K562 (cell line): Measurements from ENCODE around the gene ASCL2. TPM values are rescaled to one million over a fixed set of nuclear protein-coding genes. Genes with fewer than 3 reads are reported as not detected.
A peak's percentile ranks its signal among the peaks of the same experiment; 100 is the strongest.

Experiments used
- JUN ChIP-seq, 2 experiments: sonication (generic) in 1 of 2; formaldehyde crosslinking in 1 of 2; IDR thresholded peaks; 2 replicates each; pipeline versions ENCODE4 v1.6.1 to v1.8.0; 2012 to 2022; ENCODE audit warnings: borderline replicate concordance in 2 of 2, mild to moderate bottlenecking in 2 of 2, improper control_type of control experiment in 1 of 2, low read depth in 1 of 2, low read length in 1 of 2, missing genetic modification reagents in 1 of 2
- MAZ ChIP-seq, 2 experiments: fragments of 450-650 bp in 1 of 2; sonication (generic) in 1 of 2; formaldehyde crosslinking; IDR thresholded peaks in 1 of 2; conservative IDR thresholded peaks in 1 of 2; 2 replicates each; pipeline versions ENCODE4 v1.4.0 to v1.5.0; 2020; ENCODE audit warnings: mild to moderate bottlenecking in 1 of 2, missing genetic modification reagents in 1 of 2
- RB1 ChIP-seq: fragments of 450-650 bp; IDR thresholded peaks from 2 replicates; pipeline ENCODE4 v1.6.1; 2017; ENCODE audit warnings: low read depth, mild to moderate bottlenecking
- ZNF212 ChIP-seq: fragments of 450-650 bp; formaldehyde crosslinking; IDR thresholded peaks from 2 replicates; pipeline ENCODE4 v1.4.0; 2020; ENCODE audit warnings: mild to moderate bottlenecking
- ZNF232 ChIP-seq: sonication (generic); formaldehyde crosslinking; IDR thresholded peaks from 2 replicates; pipeline ENCODE4 v1.8.0; 2022; ENCODE audit warnings: mild to moderate bottlenecking, missing genetic modification reagents
- ZNF311 ChIP-seq: fragments of 250-450 bp; sonication (Bioruptor Pico); IDR thresholded peaks from 2 replicates; pipeline ENCODE4 v1.4.0; 2020; ENCODE audit warnings: mild to moderate bottlenecking, moderate library complexity
- polyA plus RNA-seq, 8 experiments: library from polyadenylated mRNA; depleted of rRNA in 4 of 8; stranded (reverse) in 5 of 8; unstranded in 3 of 8; fragments of >200 nt; fragmentation: Nextera tagmentation in 2 of 8; fragmentation: Illumina TruSeq in 1 of 8; extraction: Ambion mirVana in 2 of 8; extraction: Trizol in 1 of 8; gene quantifications; 2 replicates each; pipeline versions ENCODE4 v1.2.1 to v1.2.3, GENCODE V29; 2011 to 2014; ENCODE audit warnings: inconsistent platforms in 1 of 8, missing spikeins in 1 of 8
- total RNA-seq, 7 experiments: library from RNA; depleted of rRNA in 6 of 7; stranded (reverse); fragments of >200 nt in 6 of 7; fragmentation: Illumina TruSeq in 2 of 7; extraction: Trizol in 2 of 7; gene quantifications; 2 replicates each; pipeline versions ENCODE4 v1.2.1 to v1.2.3, GENCODE V29; 2011 to 2021; ENCODE audit warnings: low replicate concordance in 1 of 7
- TF ChIP-seq, protein P1 (sequence below): sonication (generic); formaldehyde crosslinking; IDR thresholded peaks from 2 replicates; pipeline ENCODE4 v1.8.0; 2022; ENCODE audit warnings: mild to moderate bottlenecking, missing genetic modification reagents
- TF ChIP-seq, protein P2 (sequence below): fragments of 450-650 bp; IDR thresholded peaks from 2 replicates; pipeline ENCODE4 v1.6.1; 2016; ENCODE audit warnings: mild to moderate bottlenecking, moderate library complexity
- TF ChIP-seq, protein P3 (sequence below): sonication (generic); formaldehyde crosslinking; IDR thresholded peaks from 2 replicates; pipeline ENCODE4 v1.8.1; 2023; ENCODE audit warnings: mild to moderate bottlenecking, missing genetic modification reagents

Gene ASCL2
- total and polyA plus RNA-seq, 9 of the 15 experiments (the other 6 are each of a cell fraction or from before 2014, with no cell fraction given), result 0.11 to 1.4 (median 0.36) TPM; not detected in 2

DNA sequence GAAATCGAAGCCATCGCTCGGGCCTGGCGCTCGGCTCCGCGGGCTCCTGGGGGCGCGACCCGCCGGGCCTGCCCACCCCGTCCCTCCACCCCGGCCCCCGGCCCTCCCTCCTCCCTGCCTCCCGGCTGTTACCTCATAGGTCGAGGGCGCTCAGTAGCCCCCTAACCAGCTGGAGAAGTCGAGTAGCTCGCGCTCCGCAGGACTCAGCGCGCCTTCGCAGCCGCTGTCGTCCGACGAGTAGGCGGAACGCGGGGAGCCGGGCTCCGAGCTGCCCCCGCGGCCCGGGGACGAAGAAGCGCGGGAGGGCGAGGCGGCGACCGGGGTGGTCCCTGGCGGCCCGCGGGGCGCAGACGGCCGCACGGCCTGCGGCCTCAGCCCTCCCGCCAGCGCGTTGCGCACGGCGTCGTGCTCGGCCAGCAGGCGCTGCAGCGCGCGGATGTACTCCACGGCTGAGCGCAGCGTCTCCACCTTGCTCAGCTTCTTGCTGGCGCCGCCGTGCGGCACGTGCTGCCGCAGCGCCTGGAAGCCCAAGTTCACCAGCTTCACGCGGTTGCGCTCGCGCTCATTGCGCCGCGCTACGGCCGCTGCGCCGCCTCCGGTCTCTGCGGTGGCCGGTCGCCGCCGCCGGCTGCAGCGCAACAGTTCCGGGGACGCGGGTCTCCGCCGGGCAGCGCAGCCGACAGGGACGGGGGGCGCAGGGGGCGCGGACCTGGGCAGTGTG, 627 bp downstream of the ASCL2 start (continued):
- TF ChIP-seq, protein P1, sequence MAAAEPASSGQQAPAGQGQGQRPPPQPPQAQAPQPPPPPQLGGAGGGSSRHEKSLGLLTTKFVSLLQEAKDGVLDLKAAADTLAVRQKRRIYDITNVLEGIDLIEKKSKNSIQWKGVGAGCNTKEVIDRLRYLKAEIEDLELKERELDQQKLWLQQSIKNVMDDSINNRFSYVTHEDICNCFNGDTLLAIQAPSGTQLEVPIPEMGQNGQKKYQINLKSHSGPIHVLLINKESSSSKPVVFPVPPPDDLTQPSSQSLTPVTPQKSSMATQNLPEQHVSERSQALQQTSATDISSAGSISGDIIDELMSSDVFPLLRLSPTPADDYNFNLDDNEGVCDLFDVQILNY (CRISPR knock-in tag), result peak; percentile 90
- 0 out of 2 replicates have a peak, but pooled peaks have one; percentile 37 for TF ChIP-seq ZNF232 (CRISPR knock-in tag)
- TF ChIP-seq RB1, result peak; percentile 50; the same call in 1 of the 2 replicates
- peak in 1 of 2 experiments; percentile 36; a peak in 1 of 4 replicates for TF ChIP-seq MAZ (CRISPR knock-in tag; conservative IDR thresholded peaks at IDR 0.05 in 1 of 2, IDR thresholded peaks at IDR 0.05 in 1 of 2)
- no peak for TF ChIP-seq ZNF212 (CRISPR knock-in tag)
- no peak for TF ChIP-seq JUN (IDR thresholded peaks at IDR 0.05; ENCODE audit: borderline replicate concordance, low read depth, low read length)
- peak; percentile 94 for TF ChIP-seq JUN (CRISPR knock-in tag; IDR thresholded peaks at IDR 0.05; ENCODE audit: borderline replicate concordance)
- TF ChIP-seq, protein P2, sequence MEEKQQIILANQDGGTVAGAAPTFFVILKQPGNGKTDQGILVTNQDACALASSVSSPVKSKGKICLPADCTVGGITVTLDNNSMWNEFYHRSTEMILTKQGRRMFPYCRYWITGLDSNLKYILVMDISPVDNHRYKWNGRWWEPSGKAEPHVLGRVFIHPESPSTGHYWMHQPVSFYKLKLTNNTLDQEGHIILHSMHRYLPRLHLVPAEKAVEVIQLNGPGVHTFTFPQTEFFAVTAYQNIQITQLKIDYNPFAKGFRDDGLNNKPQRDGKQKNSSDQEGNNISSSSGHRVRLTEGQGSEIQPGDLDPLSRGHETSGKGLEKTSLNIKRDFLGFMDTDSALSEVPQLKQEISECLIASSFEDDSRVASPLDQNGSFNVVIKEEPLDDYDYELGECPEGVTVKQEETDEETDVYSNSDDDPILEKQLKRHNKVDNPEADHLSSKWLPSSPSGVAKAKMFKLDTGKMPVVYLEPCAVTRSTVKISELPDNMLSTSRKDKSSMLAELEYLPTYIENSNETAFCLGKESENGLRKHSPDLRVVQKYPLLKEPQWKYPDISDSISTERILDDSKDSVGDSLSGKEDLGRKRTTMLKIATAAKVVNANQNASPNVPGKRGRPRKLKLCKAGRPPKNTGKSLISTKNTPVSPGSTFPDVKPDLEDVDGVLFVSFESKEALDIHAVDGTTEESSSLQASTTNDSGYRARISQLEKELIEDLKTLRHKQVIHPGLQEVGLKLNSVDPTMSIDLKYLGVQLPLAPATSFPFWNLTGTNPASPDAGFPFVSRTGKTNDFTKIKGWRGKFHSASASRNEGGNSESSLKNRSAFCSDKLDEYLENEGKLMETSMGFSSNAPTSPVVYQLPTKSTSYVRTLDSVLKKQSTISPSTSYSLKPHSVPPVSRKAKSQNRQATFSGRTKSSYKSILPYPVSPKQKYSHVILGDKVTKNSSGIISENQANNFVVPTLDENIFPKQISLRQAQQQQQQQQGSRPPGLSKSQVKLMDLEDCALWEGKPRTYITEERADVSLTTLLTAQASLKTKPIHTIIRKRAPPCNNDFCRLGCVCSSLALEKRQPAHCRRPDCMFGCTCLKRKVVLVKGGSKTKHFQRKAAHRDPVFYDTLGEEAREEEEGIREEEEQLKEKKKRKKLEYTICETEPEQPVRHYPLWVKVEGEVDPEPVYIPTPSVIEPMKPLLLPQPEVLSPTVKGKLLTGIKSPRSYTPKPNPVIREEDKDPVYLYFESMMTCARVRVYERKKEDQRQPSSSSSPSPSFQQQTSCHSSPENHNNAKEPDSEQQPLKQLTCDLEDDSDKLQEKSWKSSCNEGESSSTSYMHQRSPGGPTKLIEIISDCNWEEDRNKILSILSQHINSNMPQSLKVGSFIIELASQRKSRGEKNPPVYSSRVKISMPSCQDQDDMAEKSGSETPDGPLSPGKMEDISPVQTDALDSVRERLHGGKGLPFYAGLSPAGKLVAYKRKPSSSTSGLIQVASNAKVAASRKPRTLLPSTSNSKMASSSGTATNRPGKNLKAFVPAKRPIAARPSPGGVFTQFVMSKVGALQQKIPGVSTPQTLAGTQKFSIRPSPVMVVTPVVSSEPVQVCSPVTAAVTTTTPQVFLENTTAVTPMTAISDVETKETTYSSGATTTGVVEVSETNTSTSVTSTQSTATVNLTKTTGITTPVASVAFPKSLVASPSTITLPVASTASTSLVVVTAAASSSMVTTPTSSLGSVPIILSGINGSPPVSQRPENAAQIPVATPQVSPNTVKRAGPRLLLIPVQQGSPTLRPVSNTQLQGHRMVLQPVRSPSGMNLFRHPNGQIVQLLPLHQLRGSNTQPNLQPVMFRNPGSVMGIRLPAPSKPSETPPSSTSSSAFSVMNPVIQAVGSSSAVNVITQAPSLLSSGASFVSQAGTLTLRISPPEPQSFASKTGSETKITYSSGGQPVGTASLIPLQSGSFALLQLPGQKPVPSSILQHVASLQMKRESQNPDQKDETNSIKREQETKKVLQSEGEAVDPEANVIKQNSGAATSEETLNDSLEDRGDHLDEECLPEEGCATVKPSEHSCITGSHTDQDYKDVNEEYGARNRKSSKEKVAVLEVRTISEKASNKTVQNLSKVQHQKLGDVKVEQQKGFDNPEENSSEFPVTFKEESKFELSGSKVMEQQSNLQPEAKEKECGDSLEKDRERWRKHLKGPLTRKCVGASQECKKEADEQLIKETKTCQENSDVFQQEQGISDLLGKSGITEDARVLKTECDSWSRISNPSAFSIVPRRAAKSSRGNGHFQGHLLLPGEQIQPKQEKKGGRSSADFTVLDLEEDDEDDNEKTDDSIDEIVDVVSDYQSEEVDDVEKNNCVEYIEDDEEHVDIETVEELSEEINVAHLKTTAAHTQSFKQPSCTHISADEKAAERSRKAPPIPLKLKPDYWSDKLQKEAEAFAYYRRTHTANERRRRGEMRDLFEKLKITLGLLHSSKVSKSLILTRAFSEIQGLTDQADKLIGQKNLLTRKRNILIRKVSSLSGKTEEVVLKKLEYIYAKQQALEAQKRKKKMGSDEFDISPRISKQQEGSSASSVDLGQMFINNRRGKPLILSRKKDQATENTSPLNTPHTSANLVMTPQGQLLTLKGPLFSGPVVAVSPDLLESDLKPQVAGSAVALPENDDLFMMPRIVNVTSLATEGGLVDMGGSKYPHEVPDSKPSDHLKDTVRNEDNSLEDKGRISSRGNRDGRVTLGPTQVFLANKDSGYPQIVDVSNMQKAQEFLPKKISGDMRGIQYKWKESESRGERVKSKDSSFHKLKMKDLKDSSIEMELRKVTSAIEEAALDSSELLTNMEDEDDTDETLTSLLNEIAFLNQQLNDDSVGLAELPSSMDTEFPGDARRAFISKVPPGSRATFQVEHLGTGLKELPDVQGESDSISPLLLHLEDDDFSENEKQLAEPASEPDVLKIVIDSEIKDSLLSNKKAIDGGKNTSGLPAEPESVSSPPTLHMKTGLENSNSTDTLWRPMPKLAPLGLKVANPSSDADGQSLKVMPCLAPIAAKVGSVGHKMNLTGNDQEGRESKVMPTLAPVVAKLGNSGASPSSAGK, result peak; percentile 73; the same call in 1 of the 2 replicates
- TF ChIP-seq, protein P3, sequence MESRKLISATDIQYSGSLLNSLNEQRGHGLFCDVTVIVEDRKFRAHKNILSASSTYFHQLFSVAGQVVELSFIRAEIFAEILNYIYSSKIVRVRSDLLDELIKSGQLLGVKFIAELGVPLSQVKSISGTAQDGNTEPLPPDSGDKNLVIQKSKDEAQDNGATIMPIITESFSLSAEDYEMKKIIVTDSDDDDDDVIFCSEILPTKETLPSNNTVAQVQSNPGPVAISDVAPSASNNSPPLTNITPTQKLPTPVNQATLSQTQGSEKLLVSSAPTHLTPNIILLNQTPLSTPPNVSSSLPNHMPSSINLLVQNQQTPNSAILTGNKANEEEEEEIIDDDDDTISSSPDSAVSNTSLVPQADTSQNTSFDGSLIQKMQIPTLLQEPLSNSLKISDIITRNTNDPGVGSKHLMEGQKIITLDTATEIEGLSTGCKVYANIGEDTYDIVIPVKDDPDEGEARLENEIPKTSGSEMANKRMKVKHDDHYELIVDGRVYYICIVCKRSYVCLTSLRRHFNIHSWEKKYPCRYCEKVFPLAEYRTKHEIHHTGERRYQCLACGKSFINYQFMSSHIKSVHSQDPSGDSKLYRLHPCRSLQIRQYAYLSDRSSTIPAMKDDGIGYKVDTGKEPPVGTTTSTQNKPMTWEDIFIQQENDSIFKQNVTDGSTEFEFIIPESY (CRISPR knock-in tag), result peak; percentile 82
- TF ChIP-seq ZNF311, result no peak
